Cardiac muscle cell (in vitro differentiated cells and primary cell): ENCODE data around the gene DOCK10. TPM values are rescaled to one million over a fixed set of nuclear protein-coding genes. Genes with fewer than 3 reads are reported as not detected.

Experiments
- DNase-seq, 2 donors: peaks; one replicate each; pipeline versions ENCODE4 v3.0.0 to v3.0.0-alpha.2; 2010 to 2017; ENCODE audit warnings: low read depth in 1 of 2, low spot score in 1 of 2
- H3K27ac ChIP-seq: fragments of 200-600 bp; sonication (generic); 2 replicates; pipeline ENCODE4 v1.5.1; 2016
- H3K27me3 ChIP-seq: fragments of 200-600 bp; sonication (generic); 2 replicates; pipeline ENCODE4 v1.6.0; 2016; ENCODE audit warnings: control low read depth
- H3K36me3 ChIP-seq: fragments of 200-600 bp; sonication (generic); 2 replicates; pipeline ENCODE4 v1.5.1; 2016; ENCODE audit warnings: control low read depth
- H3K4me1 ChIP-seq: fragments of 200-600 bp; sonication (generic); 2 replicates; pipeline ENCODE4 v1.8.1; 2017; ENCODE audit warnings: low read depth, mild to moderate bottlenecking, mixed run types
- H3K4me3 ChIP-seq: fragments of 200-600 bp; sonication (generic); 2 replicates; pipeline ENCODE4 v1.5.1; 2016; ENCODE audit warnings: mild to moderate bottlenecking
- H3K9me3 ChIP-seq: fragments of 200-600 bp; sonication (generic); 2 replicates; pipeline ENCODE4 v1.5.1; 2017; ENCODE audit warnings: low read depth, mild to moderate bottlenecking, control low read depth
- polyA plus RNA-seq: library from polyadenylated mRNA; unstranded; fragments of >200 nt; fragmentation: Nextera tagmentation; extraction: Ambion mirVana; gene quantifications from 2 replicates; pipeline ENCODE4 v1.2.1, GENCODE V29; 2016
- total RNA-seq: library from RNA; depleted of rRNA; stranded (reverse); fragments of >200 nt; gene quantifications from 2 replicates; pipeline ENCODE4 v1.2.3, GENCODE V29; 2016
- TF ChIP-seq, protein P1 (sequence below): IDR thresholded peaks from 2 replicates; pipeline ENCODE4 v1.5.1; 2012; ENCODE audit warnings: low read depth, mild to moderate bottlenecking, low read length

Gene DOCK10
- total and polyA plus RNA-seq, 2 experiments from 2014 or later = not detected

DNA sequence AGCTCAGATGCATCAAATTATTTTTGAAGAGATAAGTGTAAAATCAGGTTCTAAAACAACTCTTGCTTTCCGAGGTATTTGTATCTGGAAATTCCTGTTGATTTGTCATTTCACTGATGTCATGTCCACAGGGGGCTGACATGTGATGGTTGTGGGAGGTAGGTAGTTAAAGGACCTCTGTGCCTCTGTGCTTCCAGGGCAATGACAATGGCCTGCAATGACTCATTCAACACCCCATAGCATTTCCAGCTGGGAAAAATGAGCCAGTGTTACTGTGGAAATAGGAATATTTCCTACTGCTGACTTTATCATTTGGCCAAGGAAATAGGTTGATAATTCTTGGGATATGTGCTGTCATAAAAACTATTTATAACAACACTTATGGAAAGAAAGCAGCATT, 239.9 kb downstream of the DOCK10 start:
- Histone ChIP-seq H3K27ac (no peak overlapping the region), H3K27me3 (no peaks in the 10 kb centered on the region), H3K4me3 (no peak overlapping the region), H3K9me3 (no peaks in the 10 kb centered on the region), H3K36me3 (no peaks in the 10 kb centered on the region), H3K4me1 (no peaks in the 10 kb centered on the region)
- TF ChIP-seq, protein P1, sequence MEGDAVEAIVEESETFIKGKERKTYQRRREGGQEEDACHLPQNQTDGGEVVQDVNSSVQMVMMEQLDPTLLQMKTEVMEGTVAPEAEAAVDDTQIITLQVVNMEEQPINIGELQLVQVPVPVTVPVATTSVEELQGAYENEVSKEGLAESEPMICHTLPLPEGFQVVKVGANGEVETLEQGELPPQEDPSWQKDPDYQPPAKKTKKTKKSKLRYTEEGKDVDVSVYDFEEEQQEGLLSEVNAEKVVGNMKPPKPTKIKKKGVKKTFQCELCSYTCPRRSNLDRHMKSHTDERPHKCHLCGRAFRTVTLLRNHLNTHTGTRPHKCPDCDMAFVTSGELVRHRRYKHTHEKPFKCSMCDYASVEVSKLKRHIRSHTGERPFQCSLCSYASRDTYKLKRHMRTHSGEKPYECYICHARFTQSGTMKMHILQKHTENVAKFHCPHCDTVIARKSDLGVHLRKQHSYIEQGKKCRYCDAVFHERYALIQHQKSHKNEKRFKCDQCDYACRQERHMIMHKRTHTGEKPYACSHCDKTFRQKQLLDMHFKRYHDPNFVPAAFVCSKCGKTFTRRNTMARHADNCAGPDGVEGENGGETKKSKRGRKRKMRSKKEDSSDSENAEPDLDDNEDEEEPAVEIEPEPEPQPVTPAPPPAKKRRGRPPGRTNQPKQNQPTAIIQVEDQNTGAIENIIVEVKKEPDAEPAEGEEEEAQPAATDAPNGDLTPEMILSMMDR = no peak
- peak in 1 of 2 donors; percentile 35 for DNase-seq

DNA sequence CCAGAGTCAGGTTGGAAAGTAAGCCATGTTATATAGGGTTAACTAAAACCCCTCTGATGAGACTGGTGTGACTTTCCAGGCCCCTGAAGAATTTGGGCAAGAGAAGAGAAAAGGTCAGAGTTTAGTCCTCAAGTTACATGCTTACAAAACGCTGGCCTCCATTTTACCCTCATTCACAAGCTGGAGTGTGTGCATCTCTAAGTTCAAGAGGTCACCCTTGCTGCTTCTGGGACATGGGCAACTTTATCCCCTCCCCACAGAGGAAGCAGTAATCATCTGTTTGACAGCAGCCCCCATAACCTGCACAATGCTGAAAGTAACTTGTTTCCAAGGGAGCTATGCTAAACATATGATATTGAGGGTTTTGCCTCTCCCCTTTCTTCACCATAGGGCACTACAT, 240.9 kb downstream of the DOCK10 start:
- H3K27ac ChIP-seq = no peak overlapping the region
- H3K27me3 ChIP-seq = no peaks in the 10 kb centered on the region
- no peaks in the 10 kb centered on the region for H3K9me3 ChIP-seq
- H3K4me1 ChIP-seq = no peaks in the 10 kb centered on the region
- H3K4me3 ChIP-seq = no peak overlapping the region
- DNase-seq = no peak
- TF ChIP-seq, protein P1 = no peak
- no peaks in the 10 kb centered on the region for H3K36me3 ChIP-seq

DNA sequence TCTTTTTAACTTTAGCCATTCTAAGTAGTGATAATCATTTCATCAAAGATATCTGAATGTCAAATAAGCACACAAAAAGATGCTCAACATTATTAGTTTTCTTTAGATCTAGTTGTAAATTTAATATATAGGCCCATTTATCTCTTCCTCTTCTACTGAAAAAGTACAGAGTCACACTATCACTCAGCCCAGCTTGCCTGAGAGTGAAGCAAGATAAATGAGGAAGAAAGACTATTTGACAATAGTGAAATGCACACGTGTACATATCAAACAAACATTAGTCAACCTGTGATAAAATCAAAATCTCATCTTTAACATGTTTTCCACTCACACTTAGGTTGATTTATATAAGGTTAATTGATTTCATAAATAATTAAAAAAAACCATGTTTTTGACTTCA, 242.6 kb downstream of the DOCK10 start:
- H3K4me3 ChIP-seq = no peak overlapping the region
- H3K27me3 ChIP-seq = no peaks in the 10 kb centered on the region
- DNase-seq = no peak
- no peaks in the 10 kb centered on the region for H3K36me3 ChIP-seq
- H3K4me1 ChIP-seq = no peaks in the 10 kb centered on the region
- H3K27ac ChIP-seq = no peak overlapping the region
- no peaks in the 10 kb centered on the region for H3K9me3 ChIP-seq
- TF ChIP-seq, protein P1 = no peak

DNA sequence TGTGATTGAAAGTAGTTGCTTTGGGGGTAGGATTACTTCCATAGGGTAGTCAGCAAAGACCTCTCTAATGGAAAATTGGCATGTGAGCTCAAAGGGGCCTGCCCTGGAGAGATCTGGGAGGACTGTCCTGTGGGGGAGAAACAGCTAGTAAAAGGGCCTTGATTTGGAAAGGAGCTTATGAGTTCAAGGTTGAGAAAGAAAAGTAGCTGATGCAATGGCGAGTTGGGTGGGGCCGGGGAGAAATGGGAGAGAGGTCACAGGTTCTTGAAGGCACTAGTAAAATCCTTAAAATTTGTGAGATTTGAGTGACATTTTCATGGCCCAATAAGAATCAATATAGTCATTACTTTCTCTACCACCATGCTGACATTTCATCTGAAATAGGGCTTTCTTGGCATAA, 244.1 kb downstream of the DOCK10 start:
- no peaks in the 10 kb centered on the region for H3K27me3 ChIP-seq
- H3K4me3 ChIP-seq = no peak overlapping the region
- H3K4me1 ChIP-seq = no peaks in the 10 kb centered on the region
- H3K9me3 ChIP-seq = no peaks in the 10 kb centered on the region
- no peaks in the 10 kb centered on the region for H3K36me3 ChIP-seq
- TF ChIP-seq, protein P1 = no peak
- no peak for DNase-seq
- no peak overlapping the region for H3K27ac ChIP-seq

GRCh38 chr2:224796695-224797305, 245.5 kb downstream of the DOCK10 start:
- no peaks in the 10 kb centered on the region for H3K36me3 ChIP-seq

More at GRCh38 chr2:224796695-224797305, 245.5 kb downstream of the DOCK10 start:
- Histone ChIP-seq H3K4me3 (no peak overlapping the region), H3K27ac (no peak overlapping the region), H3K9me3 (no peaks in the 10 kb centered on the region), H3K27me3 (no peaks in the 10 kb centered on the region), H3K4me1 (no peaks in the 10 kb centered on the region)
- DNase-seq = no peak
- TF ChIP-seq, protein P1 = no peak
